IPS-20b (cell line): ENCODE results near the gene SIRT7.

Experiments
- H3K27ac ChIP-seq: one replicate; pipeline ENCODE4 v1.5.1; 2013; ENCODE audit warnings: low read length
- H3K27me3 ChIP-seq: 2 replicates; pipeline ENCODE4 v1.6.1; 2013; ENCODE audit warnings: mild to moderate bottlenecking, low read length, inconsistent platforms; ENCODE audit not compliant: insufficient read depth
- H3K36me3 ChIP-seq: 2 replicates; pipeline ENCODE4 v1.6.1; 2013; ENCODE audit warnings: low read depth, mild to moderate bottlenecking, inconsistent platforms, low read length, moderate library complexity; ENCODE audit not compliant: insufficient read depth
- H3K4me1 ChIP-seq: 2 replicates; pipeline ENCODE4 v1.6.1; 2013; ENCODE audit warnings: mild to moderate bottlenecking, control low read depth, inconsistent platforms, low read length, moderate library complexity; ENCODE audit not compliant: insufficient read depth
- H3K4me3 ChIP-seq: 2 replicates; pipeline ENCODE4 v1.5.1; 2013; ENCODE audit warnings: mild to moderate bottlenecking, low read length, inconsistent platforms
- H3K9ac ChIP-seq: 2 replicates; pipeline ENCODE4 v1.6.1; 2013; ENCODE audit warnings: low read depth, mild to moderate bottlenecking, inconsistent platforms, low read length, moderate library complexity
- H3K9me3 ChIP-seq: 2 replicates; pipeline ENCODE4 v1.6.1; 2013; ENCODE audit warnings: mild to moderate bottlenecking, low read depth, low read length, inconsistent platforms; ENCODE audit not compliant: insufficient read depth

Gene SIRT7

GRCh38 chr17:81884520-81884919 lies 33.5 kb downstream of the SIRT7 start:
- Histone ChIP-seq H3K27me3 (no peaks in the 10 kb centered on the region), H3K4me1 (no peaks in the 10 kb centered on the region), H3K9ac (no peak overlapping the region), H3K27ac (no peak overlapping the region), H3K4me3 (no peak overlapping the region), H3K36me3 (peaks cover 86% of the 10 kb centered on the region), H3K9me3 (no peaks in the 10 kb centered on the region)

- no peak overlapping the region for H3K9ac ChIP-seq
These were observed 38.9 kb downstream of the SIRT7 start for GRCh38 chr17:81879121-81879520.

GRCh38 chr17:81878294-81878693 lies 39.7 kb downstream of the SIRT7 start:
- no peaks in the 10 kb centered on the region for H3K4me1 ChIP-seq
- H3K9ac ChIP-seq: no peak overlapping the region
- H3K4me3 ChIP-seq: no peak overlapping the region
- no peaks in the 10 kb centered on the region for H3K27me3 ChIP-seq
- H3K27ac ChIP-seq: no peak overlapping the region
- peaks cover 46% of the 10 kb centered on the region for H3K36me3 ChIP-seq
- H3K9me3 ChIP-seq: no peaks in the 10 kb centered on the region

More at GRCh38 chr17:81879121-81879520, 38.9 kb downstream of the SIRT7 start:
- Histone ChIP-seq H3K4me3 (no peak overlapping the region), H3K9me3 (no peaks in the 10 kb centered on the region), H3K4me1 (no peaks in the 10 kb centered on the region), H3K27me3 (no peaks in the 10 kb centered on the region), H3K27ac (no peak overlapping the region), H3K36me3 (peaks cover 50% of the 10 kb centered on the region)

GRCh38 chr17:81877569-81877968 lies 40.4 kb downstream of the SIRT7 start:
- H3K27me3 ChIP-seq: no peaks in the 10 kb centered on the region
- H3K9ac ChIP-seq: no peak overlapping the region
- no peak overlapping the region for H3K27ac ChIP-seq
- H3K4me1 ChIP-seq: no peaks in the 10 kb centered on the region
- peaks cover 42% of the 10 kb centered on the region for H3K36me3 ChIP-seq
- H3K4me3 ChIP-seq: no peak overlapping the region
- no peaks in the 10 kb centered on the region for H3K9me3 ChIP-seq

- peak overlapping the region; percentile 91 for H3K4me3 ChIP-seq
- no peaks in the 10 kb centered on the region for H3K4me1 ChIP-seq
- peak overlapping the region; percentile 76 for H3K27ac ChIP-seq
- H3K36me3 ChIP-seq: peaks cover 6% of the 10 kb centered on the region; the same call in 1 of the 2 replicates
- H3K27me3 ChIP-seq: no peaks in the 10 kb centered on the region
- H3K9ac ChIP-seq: peak overlapping the region; percentile 98
- no peaks in the 10 kb centered on the region for H3K9me3 ChIP-seq
These were observed 46.4 kb downstream of the SIRT7 start for GRCh38 chr17:81871387-81872230.

- H3K36me3 ChIP-seq: peaks cover 7% of the 10 kb centered on the region; the same call in 1 of the 2 replicates
- H3K4me3 ChIP-seq: peak within 1 kb of the TSS; percentile 91
- H3K4me1 ChIP-seq: no peaks in the 10 kb centered on the region
- peak within 1 kb of the TSS; percentile 98 for H3K9ac ChIP-seq
- H3K27me3 ChIP-seq: no peaks in the 10 kb centered on the region
- H3K9me3 ChIP-seq: no peaks in the 10 kb centered on the region
- H3K27ac ChIP-seq: peak within 1 kb of the TSS; percentile 76
These were observed 47.0 kb downstream of the SIRT7 start, which contains the start of gene ARHGDIA for GRCh38 chr17:81870981-81871386. Gene ARHGDIA (minus strand): TSS chr17:81871337. CDS start chr17:81869930, 1,407 bp downstream.

GRCh38 chr17:81870131-81870980 lies 47.6 kb downstream of the SIRT7 start:
- Histone ChIP-seq H3K27ac (no peak overlapping the region), H3K27me3 (no peaks in the 10 kb centered on the region), H3K36me3 (peaks cover 14% of the 10 kb centered on the region; the same call in 1 of the 2 replicates), H3K9ac (peak overlapping the region; percentile 81; the same call in 1 of the 2 replicates), H3K4me3 (peak overlapping the region; percentile 89), H3K4me1 (no peaks in the 10 kb centered on the region), H3K9me3 (no peaks in the 10 kb centered on the region)

- Histone ChIP-seq H3K4me1 (no peaks in the 10 kb centered on the region), H3K36me3 (peaks cover 17% of the 10 kb centered on the region; the same call in 1 of the 2 replicates), H3K27me3 (no peaks in the 10 kb centered on the region), H3K9ac (peak overlapping the region; percentile 81), H3K9me3 (no peaks in the 10 kb centered on the region), H3K4me3 (peak overlapping the region; percentile 89), H3K27ac (no peak overlapping the region)
These were observed 48.5 kb downstream of the SIRT7 start for GRCh38 chr17:81869221-81870130.

- Histone ChIP-seq H3K27ac (no peak overlapping the region), H3K4me1 (no peaks in the 10 kb centered on the region), H3K9me3 (no peaks in the 10 kb centered on the region), H3K36me3 (peaks cover 24% of the 10 kb centered on the region), H3K4me3 (no peak overlapping the region), H3K27me3 (no peaks in the 10 kb centered on the region), H3K9ac (no peak overlapping the region)
These were observed 49.2 kb downstream of the SIRT7 start for GRCh38 chr17:81868674-81869220.

GRCh38 chr17:81867991-81868673 lies 49.8 kb downstream of the SIRT7 start:
- H3K27ac ChIP-seq: no peak overlapping the region
- H3K9me3 ChIP-seq: no peaks in the 10 kb centered on the region
- no peak overlapping the region for H3K4me3 ChIP-seq
- no peaks in the 10 kb centered on the region for H3K4me1 ChIP-seq
- H3K36me3 ChIP-seq: peaks cover 30% of the 10 kb centered on the region
- H3K9ac ChIP-seq: peak overlapping the region; percentile 45
- no peaks in the 10 kb centered on the region for H3K27me3 ChIP-seq
